Neutrophil (primary cell): ENCODE measurements around the gene DNAJB8.

Source experiments
- H3K27ac ChIP-seq: fragments of 200-600 bp; sonication (generic); 2 replicates; pipeline ENCODE4 v1.5.1; 2016; ENCODE audit warnings: mild to moderate bottlenecking, moderate library complexity
- H3K27me3 ChIP-seq: fragments of 200-600 bp; sonication (generic); 2 replicates; pipeline ENCODE4 v1.6.0; 2016; ENCODE audit warnings: mild to moderate bottlenecking
- H3K36me3 ChIP-seq: fragments of 200-600 bp; sonication (generic); 2 replicates; pipeline ENCODE4 v1.5.1; 2017
- H3K4me1 ChIP-seq, 2 experiments: fragments of 200-600 bp in 1 of 2; sonication (generic) in 1 of 2; 1 replicate in 1 of 2; 2 replicates in 1 of 2; pipeline versions ENCODE4 v1.5.1 to v1.6.1; 2013 to 2016; ENCODE audit warnings: low read depth in 1 of 2, low read length in 1 of 2, mild to moderate bottlenecking in 1 of 2, moderate library complexity in 1 of 2; ENCODE audit not compliant: control insufficient read depth in 1 of 2, insufficient read depth in 1 of 2
- H3K4me3 ChIP-seq, 2 experiments: fragments of 200-600 bp in 1 of 2; sonication (generic) in 1 of 2; 1 replicate in 1 of 2; 2 replicates in 1 of 2; pipeline ENCODE4 v1.5.1; 2013 to 2016; ENCODE audit warnings: low read depth in 1 of 2, low read length in 1 of 2, mild to moderate bottlenecking in 1 of 2, moderate library complexity in 1 of 2
- H3K9me3 ChIP-seq: fragments of 200-600 bp; sonication (generic); 2 replicates; pipeline ENCODE4 v1.5.1; 2016
- CTCF ChIP-seq: fragments of 200-600 bp; sonication (generic); IDR thresholded peaks from 2 replicates; pipeline ENCODE4 v1.5.1; 2016; ENCODE audit warnings: antibody characterized with exemption

DNAJB8 gene

GRCh38 chr3:128435561-128435960, 31.1 kb downstream of the DNAJB8 start:
- H3K27me3 ChIP-seq = peaks cover 79% of the 10 kb centered on the region
- no peaks in the 10 kb centered on the region for H3K9me3 ChIP-seq
- no peak for TF ChIP-seq CTCF
- no peaks in the 10 kb centered on the region for H3K36me3 ChIP-seq
- no peak overlapping the region for H3K27ac ChIP-seq
- no peaks in the 10 kb centered on the region for H3K4me1 ChIP-seq
- H3K4me3 ChIP-seq = no peak overlapping the region

- no peak for TF ChIP-seq CTCF
- Histone ChIP-seq H3K36me3 (no peaks in the 10 kb centered on the region), H3K9me3 (no peaks in the 10 kb centered on the region), H3K4me1 (no peaks in the 10 kb centered on the region), H3K27ac (no peak overlapping the region), H3K27me3 (peaks cover 82% of the 10 kb centered on the region), H3K4me3 (no peak overlapping the region)
Observed at GRCh38 chr3:128435058-128435457, 31.6 kb downstream of the DNAJB8 start.

- Histone ChIP-seq H3K9me3 (no peaks in the 10 kb centered on the region), H3K27ac (no peak overlapping the region), H3K4me1 (no peaks in the 10 kb centered on the region), H3K27me3 (peaks cover 83% of the 10 kb centered on the region), H3K36me3 (no peaks in the 10 kb centered on the region), H3K4me3 (no peak overlapping the region)
- no peak for TF ChIP-seq CTCF
Observed at GRCh38 chr3:128434524-128434923, 32.2 kb downstream of the DNAJB8 start.

- Histone ChIP-seq H3K4me3 (no peak overlapping the region), H3K36me3 (no peaks in the 10 kb centered on the region), H3K9me3 (no peaks in the 10 kb centered on the region), H3K4me1 (no peaks in the 10 kb centered on the region), H3K27me3 (peaks cover 88% of the 10 kb centered on the region), H3K27ac (no peak overlapping the region)
- TF ChIP-seq CTCF = no peak
Observed at GRCh38 chr3:128433837-128434165, 32.9 kb downstream of the DNAJB8 start.

GRCh38 chr3:128432971-128433836, 33.5 kb downstream of the DNAJB8 start:
- Histone ChIP-seq H3K4me3 (no peak overlapping the region), H3K27ac (no peak overlapping the region), H3K9me3 (no peaks in the 10 kb centered on the region), H3K27me3 (peaks cover 94% of the 10 kb centered on the region), H3K4me1 (no peaks in the 10 kb centered on the region), H3K36me3 (no peaks in the 10 kb centered on the region)
- TF ChIP-seq CTCF = no peak
